WERI-Rb-1 (cell line): ENCODE data around the gene FBLN2.

ENCODE experiments used
- DNase-seq: peaks from one replicate; pipeline ENCODE4 v3.0.0-alpha.2; 2020
- H3K27ac ChIP-seq: fragments of 250-450 bp; sonication (Bioruptor Pico); 2 replicates; pipeline ENCODE4 v1.5.1; 2020; ENCODE audit warnings: mild to moderate bottlenecking, moderate library complexity
- H3K27me3 ChIP-seq: fragments of 250-450 bp; sonication (Bioruptor Pico); 2 replicates; pipeline ENCODE4 v1.5.1; 2021; ENCODE audit warnings: mild to moderate bottlenecking, low read depth, moderate library complexity; ENCODE audit not compliant: insufficient read depth, severe bottlenecking
- H3K36me3 ChIP-seq: fragments of 250-450 bp; sonication (Bioruptor Pico); 2 replicates; pipeline ENCODE4 v1.5.1; 2020; ENCODE audit warnings: mild to moderate bottlenecking, moderate library complexity
- H3K4me3 ChIP-seq: 2 replicates; pipeline ENCODE4 v1.5.1; 2011; ENCODE audit warnings: low read depth, mild to moderate bottlenecking, control low read depth, low read length
- H3K9me3 ChIP-seq: fragments of 250-450 bp; sonication (Bioruptor Pico); 2 replicates; pipeline ENCODE4 v1.5.1; 2021; ENCODE audit warnings: mild to moderate bottlenecking, moderate library complexity; ENCODE audit not compliant: severe bottlenecking
- CTCF ChIP-seq: IDR thresholded peaks from 2 replicates; pipeline ENCODE4 v1.5.1; 2011; ENCODE audit warnings: low read depth, mild to moderate bottlenecking, control low read depth, inconsistent platforms, low read length

Gene FBLN2

GRCh38 chr3:13642597-13642996, 93.7 kb downstream of the FBLN2 start:
- Histone ChIP-seq H3K27me3 (no peaks in the 10 kb centered on the region), H3K4me3 (no peak overlapping the region), H3K27ac (no peak overlapping the region), H3K36me3 (no peaks in the 10 kb centered on the region), H3K9me3 (no peaks in the 10 kb centered on the region)
- TF ChIP-seq CTCF, result no peak
- no peak for DNase-seq

- Histone ChIP-seq H3K27ac (no peak overlapping the region), H3K4me3 (no peak overlapping the region), H3K9me3 (no peaks in the 10 kb centered on the region), H3K27me3 (no peaks in the 10 kb centered on the region), H3K36me3 (no peaks in the 10 kb centered on the region)
- TF ChIP-seq CTCF, result no peak
- DNase-seq, result no peak
These were observed 95.6 kb downstream of the FBLN2 start for GRCh38 chr3:13644341-13645117.

DNA sequence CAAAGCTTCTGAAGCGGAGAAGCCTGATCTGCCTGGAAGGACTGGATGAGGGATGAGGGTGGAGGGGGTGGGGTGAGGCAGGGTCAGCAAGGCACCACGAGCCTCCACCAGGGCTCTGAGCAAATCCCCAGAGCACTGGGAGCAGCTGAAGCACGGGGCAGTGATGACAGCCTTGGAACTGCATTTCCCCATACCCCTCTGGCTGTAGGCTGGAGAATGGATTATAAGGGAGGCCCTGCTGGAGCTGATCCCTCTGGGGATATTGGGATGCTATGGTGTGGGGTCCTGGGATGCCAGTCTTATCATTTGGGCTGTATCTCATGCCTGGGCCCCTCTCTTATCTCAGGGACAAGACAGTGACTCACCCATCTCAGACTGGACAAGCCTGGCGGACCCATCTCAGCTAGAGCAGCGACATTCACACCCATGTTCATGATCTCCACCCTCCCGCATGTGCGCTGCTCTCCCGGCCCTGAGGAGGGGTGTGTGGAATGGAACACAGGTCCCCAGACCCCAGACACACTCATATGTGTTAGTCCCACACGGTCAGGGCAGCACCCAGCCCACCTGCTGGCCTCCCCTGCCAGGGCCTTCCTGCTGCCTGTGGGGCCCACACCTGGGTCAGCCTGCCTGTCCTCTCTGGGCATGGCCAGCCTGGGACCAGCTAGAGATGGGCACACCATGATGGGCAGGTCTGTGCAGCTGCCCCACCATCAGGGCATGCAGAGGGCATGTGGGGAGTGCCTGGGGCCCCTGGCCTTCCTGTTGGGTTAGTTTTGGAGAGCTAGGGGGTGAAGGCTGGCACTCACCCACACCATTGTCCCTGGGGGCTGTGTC, 97.1 kb downstream of the FBLN2 start:
- no peak for DNase-seq
- Histone ChIP-seq H3K27ac (no peak overlapping the region), H3K4me3 (no peak overlapping the region), H3K36me3 (no peaks in the 10 kb centered on the region), H3K27me3 (no peaks in the 10 kb centered on the region), H3K9me3 (no peaks in the 10 kb centered on the region)
- TF ChIP-seq CTCF, result no peak

- no peaks in the 10 kb centered on the region for H3K27me3 ChIP-seq
- TF ChIP-seq CTCF, result no peak
- DNase-seq, result no peak
- no peak overlapping the region for H3K4me3 ChIP-seq
- H3K36me3 ChIP-seq, result no peaks in the 10 kb centered on the region
- no peak overlapping the region for H3K27ac ChIP-seq
- no peaks in the 10 kb centered on the region for H3K9me3 ChIP-seq
These were observed 98.6 kb downstream of the FBLN2 start for GRCh38 chr3:13647298-13648059.

- no peaks in the 10 kb centered on the region for H3K36me3 ChIP-seq
- TF ChIP-seq CTCF, result peak; percentile 98
- no peak overlapping the region for H3K27ac ChIP-seq
- no peaks in the 10 kb centered on the region for H3K9me3 ChIP-seq
- peak; percentile 85 for DNase-seq
- no peaks in the 10 kb centered on the region for H3K27me3 ChIP-seq
- no peak overlapping the region for H3K4me3 ChIP-seq
These were observed 99.4 kb downstream of the FBLN2 start for GRCh38 chr3:13648060-13649001.
